AG09309 (cell line): Measurements from ENCODE around the gene CAMK2B.

Source experiments
- DNase-seq: peaks from one replicate; pipeline ENCODE4 v3.0.0-alpha.2; 2010; ENCODE audit warnings: low read depth
- H3K4me3 ChIP-seq: 2 replicates; pipeline ENCODE4 v1.5.1; 2011; ENCODE audit warnings: mild to moderate bottlenecking, low read depth, low read length, moderate library complexity; ENCODE audit not compliant: control insufficient read depth
- CTCF ChIP-seq: IDR thresholded peaks from 2 replicates; pipeline ENCODE4 v1.5.1; 2011; ENCODE audit warnings: mild to moderate bottlenecking, low read depth, low read length, inconsistent platforms; ENCODE audit not compliant: insufficient read depth, control insufficient read depth; ENCODE audit errors: missing control alignments

The CAMK2B gene

GRCh38 chr7:44325201-44325671, at the start of gene CAMK2B:
CAMK2B (minus strand) TSS chr7:44325594; CDS start chr7:44325421, 173 bp downstream.
- no peak for TF ChIP-seq CTCF
- DNase-seq, result no peak
- H3K4me3 ChIP-seq, result no peak within 1 kb of the TSS

- DNase-seq, result no peak
- no peak overlapping the region for H3K4me3 ChIP-seq
- no peak for TF ChIP-seq CTCF
Observed at GRCh38 chr7:44374007-44374763, 48.8 kb upstream of the CAMK2B start.

- no peak overlapping the region for H3K4me3 ChIP-seq
- TF ChIP-seq CTCF, result no peak
- DNase-seq, result no peak
Observed at GRCh38 chr7:44373418-44373740, 48.0 kb upstream of the CAMK2B start.

- H3K4me3 ChIP-seq, result no peak overlapping the region
- TF ChIP-seq CTCF, result no peak
- DNase-seq, result no peak
Observed at GRCh38 chr7:44372560-44373417, 47.4 kb upstream of the CAMK2B start.

GRCh38 chr7:44368885-44369284, 43.5 kb upstream of the CAMK2B start:
- DNase-seq, result no peak
- TF ChIP-seq CTCF, result no peak
- no peak overlapping the region for H3K4me3 ChIP-seq

- no peak for DNase-seq
- TF ChIP-seq CTCF, result no peak
- H3K4me3 ChIP-seq, result no peak overlapping the region
Observed at GRCh38 chr7:44368455-44368854, 43.1 kb upstream of the CAMK2B start.
